ENCODE data around the gene ZSCAN25.
"Not testable (repeated sequence)": the region's sequence is repeated elsewhere in the genome, so short reads cannot be mapped to it uniquely, and the experiment has no call there.

ZSCAN25 gene

DNA sequence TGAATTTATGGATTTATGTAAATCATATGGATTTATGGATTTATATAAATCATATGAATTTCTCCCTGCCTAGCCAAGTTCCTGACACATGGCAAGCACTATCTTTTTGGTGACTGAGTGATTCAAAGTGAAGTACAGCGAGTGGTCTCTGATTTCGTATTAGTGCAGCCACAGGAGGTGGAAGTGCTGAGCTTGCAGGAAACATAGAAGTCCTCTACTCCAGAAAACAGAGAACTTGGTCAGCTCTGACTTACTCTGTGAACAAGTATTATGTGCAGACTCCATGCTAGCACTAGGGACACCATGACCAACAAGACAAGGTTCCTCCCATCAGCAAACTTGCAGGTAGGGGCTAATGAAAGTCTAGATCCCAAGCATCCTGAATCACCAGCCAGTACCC, 34.5 kb downstream of the ZSCAN25 start:
- FAIRE-seq = no peak

DNA sequence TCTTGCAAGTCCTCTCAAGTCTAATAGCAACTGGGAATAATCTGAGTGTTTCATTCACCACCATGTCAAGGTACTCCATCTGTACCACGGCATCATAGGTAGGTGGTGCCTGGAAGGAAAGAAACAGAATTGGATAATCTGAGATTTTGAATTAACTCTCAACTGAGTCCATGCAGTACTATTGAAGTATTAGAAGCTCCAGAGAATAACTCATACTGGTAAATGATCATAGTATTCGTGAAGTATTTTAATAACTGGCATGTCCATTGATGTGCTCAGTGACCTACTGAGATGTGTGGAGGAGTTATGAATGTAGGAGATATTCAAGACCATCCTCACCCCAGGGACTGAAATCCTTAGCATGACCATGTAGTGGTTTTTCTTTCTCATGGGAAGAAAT, 35.9 kb downstream of the ZSCAN25 start:
- FAIRE-seq = no peak

DNA sequence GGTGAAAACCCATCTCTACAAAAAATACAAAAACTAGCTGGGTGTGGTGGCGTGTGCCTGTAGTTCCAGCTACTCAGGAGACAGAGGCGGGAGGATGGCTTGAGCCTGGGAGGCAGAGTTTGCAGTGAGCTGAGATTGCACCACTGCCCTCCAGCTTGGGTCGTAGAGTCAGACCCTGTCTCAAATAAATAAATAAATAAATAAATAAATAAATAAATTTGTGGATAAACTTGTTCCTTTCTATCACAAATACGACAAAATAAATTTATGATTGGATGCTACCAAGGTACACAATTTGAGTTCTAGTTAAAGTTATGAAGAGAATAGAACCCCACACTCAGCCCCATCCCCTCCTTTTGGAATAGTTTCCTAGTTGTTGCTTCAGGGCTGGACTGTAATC, 36.5 kb downstream of the ZSCAN25 start:
- FAIRE-seq = not testable (repeated sequence)

DNA sequence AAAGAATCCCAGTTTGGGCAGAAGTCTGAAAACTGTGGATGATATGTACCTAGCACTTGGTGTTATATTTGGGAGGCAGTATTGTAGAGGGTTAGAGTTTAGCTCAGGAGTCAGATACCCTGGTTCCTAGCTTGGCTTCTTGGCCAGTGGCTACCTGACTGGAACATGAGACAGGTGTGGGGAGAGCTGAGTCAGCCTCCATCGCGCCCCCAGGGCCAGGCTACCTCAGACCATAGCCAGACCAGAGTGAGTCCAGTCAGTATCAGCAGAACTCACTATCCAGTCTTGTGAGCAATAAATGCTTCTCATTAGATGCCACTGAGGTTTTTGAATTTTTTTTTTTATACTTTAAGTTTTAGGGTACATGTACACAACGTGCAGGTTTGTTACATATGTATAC, 37.0 kb downstream of the ZSCAN25 start:
- no peak for FAIRE-seq

DNA sequence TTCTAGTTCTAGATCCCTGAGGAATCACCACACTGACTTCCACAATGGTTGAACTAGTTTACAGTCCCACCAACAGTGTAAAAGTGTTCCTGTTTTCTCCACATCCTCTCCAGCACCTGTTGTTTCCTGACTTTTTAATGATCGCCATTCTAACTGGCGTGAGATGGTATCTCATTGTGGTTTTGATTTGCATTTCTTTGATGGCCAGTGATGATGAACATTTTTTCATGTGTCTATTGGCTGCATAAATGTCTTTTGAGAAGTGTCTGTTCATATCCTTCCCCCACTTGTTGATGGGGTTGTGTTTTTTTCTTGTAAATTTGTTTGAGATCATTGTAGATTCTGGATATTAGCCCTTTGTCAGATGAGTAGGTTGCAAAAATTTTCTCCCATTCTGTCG, 37.9 kb downstream of the ZSCAN25 start:
- not testable (repeated sequence) for FAIRE-seq

DNA sequence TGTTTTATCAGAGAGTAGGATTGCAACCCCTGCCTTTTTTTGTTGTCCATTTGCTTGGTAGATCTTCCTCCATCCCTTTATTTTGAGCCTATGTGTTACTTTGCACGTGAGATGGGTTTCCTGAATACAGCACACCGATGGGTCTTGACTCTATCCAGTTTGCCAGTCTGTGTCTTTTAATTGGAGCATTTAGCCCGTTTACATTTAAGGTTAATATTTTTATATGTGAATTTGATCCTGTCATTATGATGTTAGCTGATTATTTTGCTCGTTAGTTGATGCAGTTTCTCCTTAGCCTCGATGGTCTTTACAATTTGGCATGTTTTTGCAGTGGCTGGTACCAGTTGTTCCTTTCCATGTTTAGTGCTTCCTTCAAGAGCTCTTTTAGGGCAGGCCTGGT, 41.1 kb downstream of the ZSCAN25 start:
- not testable (repeated sequence) for FAIRE-seq

DNA sequence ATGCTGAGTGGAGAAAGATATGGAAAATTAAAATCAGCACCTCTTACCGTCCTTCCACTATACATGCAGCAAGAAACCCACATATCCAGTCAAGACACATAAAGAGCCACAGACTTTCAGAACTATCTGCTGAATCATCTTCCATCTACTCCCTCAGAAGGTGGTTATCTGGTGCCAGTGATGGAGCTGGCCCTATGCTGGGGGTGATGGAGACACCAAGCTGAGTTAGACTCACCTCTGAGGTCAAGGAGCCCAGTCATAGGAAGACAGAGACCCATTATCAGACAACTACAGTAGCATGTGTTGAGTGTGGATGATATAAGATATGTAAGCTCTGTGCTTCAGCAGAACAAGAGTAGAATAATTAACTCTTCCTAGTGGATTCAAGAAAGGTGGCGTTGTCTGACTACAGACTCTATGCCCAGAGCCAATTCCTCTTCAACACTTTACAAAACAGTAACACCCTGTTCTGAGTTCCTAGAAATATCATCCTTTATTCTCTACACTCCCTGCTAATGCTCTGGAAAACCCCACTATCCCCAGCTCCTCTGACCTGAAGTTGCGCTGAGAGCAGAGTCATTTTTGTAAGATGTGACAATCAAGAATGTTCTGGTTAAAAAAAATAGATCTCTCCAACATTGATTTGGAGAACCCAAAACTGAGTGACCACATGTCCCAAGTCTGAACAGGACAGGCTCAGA, 48.7 kb downstream of the ZSCAN25 start:
- FAIRE-seq = no peak

DNA sequence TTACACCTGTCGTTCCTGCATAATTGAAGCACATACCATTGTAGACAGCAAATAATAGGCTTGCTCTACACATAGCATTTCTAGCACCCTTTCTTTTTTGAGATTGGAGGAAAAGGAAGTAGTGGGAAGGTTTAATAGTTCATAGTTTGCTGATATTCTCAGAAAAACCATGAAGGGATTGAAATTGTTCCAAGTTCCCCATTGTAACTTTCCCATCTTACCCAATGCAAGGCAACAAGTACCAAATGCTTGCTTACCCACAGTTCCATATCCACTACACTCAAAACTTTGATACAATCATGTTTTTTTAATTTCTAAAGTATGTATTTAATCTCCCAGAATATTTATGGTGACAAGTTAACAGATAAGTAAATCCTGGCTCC, 49.3 kb downstream of the ZSCAN25 start:
- FAIRE-seq = no peak

DNA sequence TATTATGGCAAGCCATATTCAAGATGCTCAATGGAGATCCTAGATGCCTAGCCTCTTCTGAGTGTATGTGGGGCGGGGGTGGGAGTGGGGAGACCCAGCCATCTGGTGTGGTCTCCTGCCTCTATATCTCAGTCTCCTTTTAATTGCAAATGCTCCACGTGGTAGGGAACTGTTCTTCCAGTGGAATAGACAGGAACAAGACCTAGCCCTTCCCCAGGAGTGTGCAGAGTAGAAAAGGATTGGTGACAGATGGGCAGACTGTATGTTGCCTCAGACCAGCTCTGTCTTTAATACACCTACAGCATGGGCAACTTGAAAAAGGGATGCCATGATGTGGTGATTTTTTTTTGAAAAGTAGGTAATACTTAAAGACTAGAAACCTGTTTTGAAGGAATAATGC, 50.4 kb downstream of the ZSCAN25 start:
- FAIRE-seq = no peak

DNA sequence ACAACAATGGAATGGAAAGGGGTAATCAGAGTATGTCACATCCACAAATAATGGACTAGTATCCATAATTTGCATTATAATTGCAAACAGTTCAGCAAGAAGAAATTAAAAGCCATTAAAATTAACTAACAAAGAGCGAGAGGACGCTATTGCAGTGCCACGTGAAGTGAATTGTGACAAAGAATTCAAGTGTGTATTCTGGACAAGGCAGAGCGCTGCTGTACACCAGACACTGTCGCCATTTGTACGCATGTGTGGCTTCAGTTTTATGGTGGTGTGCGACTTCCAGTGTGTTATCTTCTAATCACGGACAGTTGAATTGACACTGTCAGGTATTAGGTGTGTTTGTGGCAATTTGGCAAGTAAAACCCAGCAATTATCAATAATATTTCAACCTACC, 51.8 kb downstream of the ZSCAN25 start:
- no peak for FAIRE-seq

DNA sequence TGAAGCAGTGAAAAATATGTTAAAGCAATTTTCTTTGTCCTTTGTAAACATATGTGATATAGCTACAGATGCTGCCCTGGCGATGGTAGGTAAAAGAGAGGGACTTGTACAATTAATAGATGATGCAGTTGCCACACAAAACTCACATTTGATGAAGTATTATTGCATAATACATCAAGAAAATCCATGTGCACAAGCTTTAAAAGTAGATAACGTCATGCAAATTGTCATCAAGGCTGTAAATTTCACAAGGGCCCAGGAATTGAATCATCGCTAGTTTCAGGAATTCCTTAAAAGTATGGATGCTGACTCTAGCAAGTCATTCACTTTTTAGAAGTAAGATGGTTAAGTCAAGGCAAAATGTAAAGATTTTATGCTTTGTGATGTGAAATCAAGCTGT, 53.0 kb downstream of the ZSCAN25 start:
- no peak for FAIRE-seq

DNA sequence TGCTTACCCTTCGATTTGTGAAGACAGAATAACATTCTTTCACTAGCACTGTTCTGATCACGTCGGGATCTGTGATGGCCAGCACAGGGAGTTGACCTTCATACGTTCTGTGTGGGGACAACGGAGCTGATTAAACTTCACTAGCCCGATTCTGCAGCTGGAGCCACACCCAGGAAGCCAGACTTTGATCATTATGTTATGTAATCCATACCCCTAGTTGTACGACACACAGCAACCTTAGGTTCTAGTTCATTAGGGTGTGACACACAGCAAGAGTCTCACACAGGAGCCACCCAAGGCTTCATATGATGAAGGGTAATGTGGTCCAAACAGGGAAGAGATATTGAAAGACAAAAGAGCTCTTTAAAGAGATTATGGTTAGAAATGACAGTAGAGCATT, 55.8 kb downstream of the ZSCAN25 start:
- no peak for FAIRE-seq

DNA sequence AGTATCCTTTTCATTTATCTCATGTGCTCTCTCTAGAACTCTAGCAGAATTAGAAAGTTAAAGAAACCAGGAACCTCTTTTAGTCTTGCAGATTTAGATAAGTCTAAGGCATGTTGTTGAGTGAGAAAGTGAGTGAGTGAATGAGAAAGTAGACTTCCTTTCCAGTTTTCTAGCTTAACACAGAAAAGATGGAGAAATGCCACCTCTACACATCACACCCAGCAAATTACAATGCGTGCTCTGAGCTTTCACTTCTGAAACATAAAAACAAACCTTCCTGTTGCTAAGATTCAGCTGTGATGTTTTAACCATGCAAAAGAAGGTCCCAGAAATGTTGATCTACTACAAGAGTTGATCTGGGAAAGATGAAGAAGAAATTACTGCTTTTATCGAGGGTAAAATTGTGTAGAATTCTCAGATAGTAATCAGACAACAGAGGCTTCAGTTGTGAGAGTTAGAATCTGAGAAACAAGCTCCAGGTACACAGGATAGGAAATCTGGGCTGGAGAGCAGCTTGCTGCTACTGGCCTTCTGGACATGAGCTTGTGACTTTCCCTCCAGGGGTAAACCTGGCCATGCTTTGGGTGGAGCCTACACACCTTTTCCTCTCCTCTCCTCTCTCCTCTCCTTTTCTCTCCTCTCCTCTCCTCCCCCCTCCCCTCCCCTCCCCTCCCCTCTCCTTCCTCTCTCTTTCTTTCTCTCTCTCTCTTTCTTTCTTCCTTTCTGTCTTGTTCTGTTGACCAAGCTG, 58.4 kb downstream of the ZSCAN25 start:
- no peak for FAIRE-seq

DNA sequence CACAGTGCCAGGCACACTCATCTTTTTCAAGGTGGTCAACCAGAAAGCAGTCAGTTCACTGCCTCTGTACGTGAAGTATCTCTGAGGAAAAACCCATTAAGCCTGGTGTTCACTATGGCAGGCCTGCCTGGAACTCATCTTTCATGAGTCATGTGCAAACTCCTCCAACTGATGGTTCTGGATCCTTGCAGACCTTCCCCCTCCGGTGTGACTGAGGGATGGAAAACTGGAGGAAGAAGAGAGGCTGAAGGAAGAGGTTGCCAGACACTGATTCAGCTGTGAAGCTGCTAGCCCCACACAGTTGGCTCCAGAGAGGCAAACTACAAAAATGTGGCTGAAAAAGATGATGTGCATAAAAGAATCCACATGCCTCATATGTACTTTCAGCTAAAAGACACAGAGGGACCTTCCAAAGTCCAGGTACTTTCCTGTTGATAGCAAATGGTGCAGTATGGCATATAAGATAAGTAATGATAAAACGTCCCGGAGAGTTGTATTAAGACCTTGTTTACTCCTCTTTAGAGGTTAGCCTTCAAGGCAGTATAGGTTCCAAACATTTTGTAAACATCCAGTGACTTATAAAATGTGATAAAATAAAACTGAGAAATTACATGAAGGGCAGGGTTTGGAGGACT, 60.4 kb downstream of the ZSCAN25 start:
- no peak for FAIRE-seq

DNA sequence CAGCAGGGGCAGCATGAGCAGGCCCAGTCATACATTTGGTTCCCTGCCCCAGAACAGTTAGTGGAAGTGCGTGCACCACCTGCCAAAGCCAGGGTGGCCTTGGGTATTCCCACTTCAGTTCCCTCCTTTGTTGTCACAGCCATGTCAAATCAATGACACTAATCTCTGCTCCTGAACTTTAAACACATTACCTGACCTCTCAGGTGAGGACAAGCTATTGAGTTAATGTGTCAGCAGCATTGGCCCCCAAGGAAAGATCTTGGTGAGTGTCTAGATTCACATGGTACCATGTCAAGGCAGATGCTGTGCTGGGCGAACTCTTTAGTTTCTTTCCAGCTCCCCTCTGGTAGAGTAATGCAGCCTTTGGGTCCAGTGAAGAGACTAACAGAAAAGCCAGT, 60.9 kb downstream of the ZSCAN25 start:
- no peak for FAIRE-seq

DNA sequence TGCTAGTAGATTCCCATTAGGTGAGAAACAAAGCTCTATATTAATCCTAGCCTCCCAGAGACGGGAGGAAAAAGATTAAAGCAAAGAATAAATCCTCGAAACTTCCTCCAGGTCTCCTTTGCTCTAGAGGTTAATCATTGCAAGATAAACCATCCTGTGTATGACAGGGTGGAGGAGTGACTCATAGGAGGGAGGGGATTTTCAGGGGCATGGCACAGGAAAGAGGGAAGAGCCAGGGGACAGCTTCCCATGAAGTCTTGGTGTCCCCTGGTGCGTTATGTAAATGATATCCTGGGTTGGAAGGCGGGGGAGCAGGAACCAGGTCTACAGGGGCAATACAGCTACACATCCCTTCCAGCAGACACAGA, 62.3 kb downstream of the ZSCAN25 start:
- no peak for FAIRE-seq

DNA sequence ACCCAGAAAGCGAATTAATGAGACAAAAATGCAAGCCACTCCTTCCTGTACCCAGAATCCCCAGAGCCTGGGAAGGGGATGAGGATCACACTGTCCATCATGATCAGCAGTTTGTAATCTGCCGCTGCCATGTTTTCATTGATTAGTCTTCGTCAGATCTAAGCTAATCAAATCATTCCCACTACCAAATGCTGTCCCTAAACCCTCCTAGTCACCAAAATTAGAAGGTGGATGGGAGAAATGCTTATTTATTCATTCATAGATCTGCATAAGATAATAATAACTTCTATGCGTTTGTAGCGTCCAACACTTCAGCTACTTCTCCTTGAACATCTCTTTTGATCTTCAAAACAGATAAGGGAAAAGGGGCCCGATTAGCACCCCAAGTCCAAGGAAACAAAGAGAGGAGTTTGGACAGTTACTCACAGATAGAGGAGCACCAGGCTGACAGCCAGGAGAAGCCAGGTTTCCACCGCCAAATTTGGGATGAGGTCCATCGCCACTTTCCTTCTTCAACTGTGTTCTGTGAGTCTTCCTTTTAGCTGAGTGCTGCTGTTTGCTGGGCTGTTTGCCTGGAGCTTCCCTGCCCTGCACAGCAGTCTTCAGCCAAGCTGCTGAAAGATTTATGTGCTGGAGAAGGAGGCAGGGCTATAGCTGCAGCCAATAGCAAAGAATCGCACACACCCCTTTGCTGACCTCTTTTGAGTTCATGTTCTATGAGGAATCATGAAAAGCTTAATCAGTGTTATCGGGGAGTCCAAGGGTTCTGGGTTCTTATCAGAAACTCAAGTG, 62.9 kb downstream of the ZSCAN25 start, which contains the start of gene CYP3A5:
Gene CYP3A5, minus strand, starts transcription at position 597 of the 792 bp plus-strand sequence. Its CDS starts 100 bp downstream, at position 497.
- FAIRE-seq = no peak

Measured in colon (tissue), 2 donors.